RWPE1 (cell line): ENCODE data around the gene HSPA9.

ENCODE experiments used
- CTCF ChIA-PET: fragments of 350-600 bp; sonication (Branson Sonifier 250); formaldehyde crosslinking; extraction: SDS; loops from one replicate; lab custom pipeline; 2021; lab: Yijun Ruan, JAX
- POLR2A ChIA-PET: fragments of 400-600 bp; formaldehyde crosslinking; extraction: SDS; loops from one replicate; lab custom pipeline; 2020; ENCODE audit warnings: antibody characterized with exemption; ENCODE audit not compliant: low non-redundant PET; lab: Yijun Ruan, JAX
- DNase-seq: peaks from one replicate; pipeline ENCODE4 v3.0.0; 2012; ENCODE audit warnings: low spot score
- H3K27ac ChIP-seq: fragments of 450-650 bp; 2 replicates; pipeline ENCODE4 v1.5.1; 2017
- TF ChIP-seq, protein P1 (sequence below): fragments of 450-650 bp; conservative IDR thresholded peaks from 2 replicates; pipeline ENCODE4 v1.5.1; 2017; ENCODE audit warnings: low read depth, mild to moderate bottlenecking

The HSPA9 gene

DNA sequence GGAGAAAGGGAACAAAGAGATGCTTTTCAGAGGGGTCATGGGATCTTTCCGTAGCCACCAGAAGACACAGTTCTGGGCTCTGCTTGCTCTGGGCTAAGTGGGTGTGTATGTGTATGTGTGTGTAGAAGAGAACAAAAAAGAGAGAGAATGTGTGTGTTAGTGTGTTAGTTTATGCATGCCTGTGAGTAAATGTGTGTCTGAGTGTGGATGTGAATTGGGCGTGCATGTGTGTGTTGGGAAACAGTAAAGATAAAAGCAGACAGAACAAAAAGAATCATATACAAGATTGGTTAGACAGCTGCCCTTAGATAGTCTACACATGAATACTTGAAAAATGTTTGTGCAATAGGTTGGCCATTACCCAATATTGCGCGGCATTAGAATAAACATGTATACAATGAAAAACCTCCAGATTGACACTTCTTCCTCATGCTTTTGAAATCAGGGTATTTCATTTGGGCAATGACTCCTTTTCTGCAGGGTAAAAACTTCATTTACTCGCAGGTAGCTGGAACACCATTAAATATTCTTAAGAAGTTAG lies 36.5 kb upstream of the HSPA9 start:
- POLR2A ChIA-PET, result no interaction called here
- TF ChIP-seq, protein P1, sequence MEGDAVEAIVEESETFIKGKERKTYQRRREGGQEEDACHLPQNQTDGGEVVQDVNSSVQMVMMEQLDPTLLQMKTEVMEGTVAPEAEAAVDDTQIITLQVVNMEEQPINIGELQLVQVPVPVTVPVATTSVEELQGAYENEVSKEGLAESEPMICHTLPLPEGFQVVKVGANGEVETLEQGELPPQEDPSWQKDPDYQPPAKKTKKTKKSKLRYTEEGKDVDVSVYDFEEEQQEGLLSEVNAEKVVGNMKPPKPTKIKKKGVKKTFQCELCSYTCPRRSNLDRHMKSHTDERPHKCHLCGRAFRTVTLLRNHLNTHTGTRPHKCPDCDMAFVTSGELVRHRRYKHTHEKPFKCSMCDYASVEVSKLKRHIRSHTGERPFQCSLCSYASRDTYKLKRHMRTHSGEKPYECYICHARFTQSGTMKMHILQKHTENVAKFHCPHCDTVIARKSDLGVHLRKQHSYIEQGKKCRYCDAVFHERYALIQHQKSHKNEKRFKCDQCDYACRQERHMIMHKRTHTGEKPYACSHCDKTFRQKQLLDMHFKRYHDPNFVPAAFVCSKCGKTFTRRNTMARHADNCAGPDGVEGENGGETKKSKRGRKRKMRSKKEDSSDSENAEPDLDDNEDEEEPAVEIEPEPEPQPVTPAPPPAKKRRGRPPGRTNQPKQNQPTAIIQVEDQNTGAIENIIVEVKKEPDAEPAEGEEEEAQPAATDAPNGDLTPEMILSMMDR, result no peak
- H3K27ac ChIP-seq, result no peak overlapping the region
- no peak for DNase-seq
- CTCF ChIA-PET, result interaction anchor here (0.8 kb wide), 1 partner anchor 113 kb away, joined by 3 read pairs; no protein-coding TSS in a partner anchor

DNA sequence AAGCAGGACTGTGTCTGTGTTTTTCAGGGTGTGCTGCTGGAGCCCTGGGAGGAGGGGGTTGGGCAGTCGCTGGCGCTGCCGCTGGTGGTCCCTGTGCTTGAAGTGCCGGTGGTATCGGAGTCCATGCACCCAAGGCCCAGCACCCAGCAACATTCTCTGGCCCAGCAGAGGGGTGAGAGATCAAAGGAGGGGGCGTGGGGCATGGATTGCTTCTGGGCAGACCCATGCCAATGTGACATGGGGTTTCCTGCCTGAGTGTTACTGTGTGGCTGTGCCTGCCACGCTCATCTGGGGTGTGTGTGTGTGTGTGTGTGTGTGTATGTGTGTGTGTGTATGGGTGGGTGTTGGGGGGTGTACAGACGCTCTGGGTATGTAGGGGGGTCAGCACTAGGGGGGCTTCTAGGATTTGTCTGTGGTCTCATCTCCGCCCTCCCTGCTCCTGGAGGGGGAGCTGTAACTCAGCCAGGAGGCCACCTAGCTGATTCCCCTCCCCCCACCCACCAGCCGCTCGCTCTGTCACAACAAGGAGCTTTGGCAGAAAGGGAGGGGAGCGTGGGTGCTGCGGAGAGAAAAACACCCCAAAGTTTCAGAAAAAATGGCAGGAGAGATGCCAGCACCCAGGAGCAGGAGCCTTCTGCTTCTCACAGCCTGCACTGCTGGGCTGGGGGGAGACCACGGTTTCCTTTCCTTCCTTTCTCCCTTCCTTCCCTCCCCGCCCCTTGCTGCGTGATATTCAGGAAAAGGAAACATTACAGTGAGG lies 35.9 kb upstream of the HSPA9 start:
- DNase-seq, result no peak
- H3K27ac ChIP-seq, result no peak overlapping the region
- ChIA-PET POLR2A (interaction anchor here (0.5 kb wide), 1 partner anchor 9 kb away, joined by 3 read pairs; no protein-coding TSS in a partner anchor), CTCF (interaction anchor here (0.6 to 1.2 kb wide), 2 partner anchors 32 to 515 kb away, joined by 4 to 5 read pairs; no protein-coding TSS in a partner anchor)
- TF ChIP-seq, protein P1, result no peak

DNA sequence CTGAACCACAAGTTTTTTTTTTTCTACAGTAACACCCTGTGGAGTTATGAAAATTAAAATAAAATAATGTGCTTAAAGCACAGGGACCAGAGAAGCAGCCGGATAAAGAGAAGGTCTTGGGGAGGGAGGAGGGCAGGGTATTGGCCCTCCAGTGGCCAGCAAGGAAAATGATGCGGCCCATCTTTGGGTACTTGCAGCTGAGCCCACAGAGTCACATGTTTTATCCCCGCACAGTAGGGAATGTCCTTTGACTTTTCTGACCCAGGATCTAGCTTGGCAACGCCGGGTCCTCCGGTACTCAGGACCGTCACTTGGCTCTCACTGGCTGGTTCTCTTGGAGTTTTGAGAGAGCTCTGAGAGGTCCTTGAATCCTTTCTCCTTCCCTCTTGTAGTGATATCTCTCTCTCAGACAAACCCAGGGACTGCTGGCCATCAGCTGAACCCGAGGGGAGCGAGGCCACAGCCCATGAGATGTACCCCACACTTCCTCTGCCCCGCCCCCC lies 35.3 kb upstream of the HSPA9 start:
- no peak overlapping the region; the same call in 1 of the 2 replicates for H3K27ac ChIP-seq
- POLR2A ChIA-PET, result interaction anchor here (0.5 kb wide), 1 partner anchor 10 kb away, joined by 3 read pairs; no protein-coding TSS in a partner anchor
- no peak for DNase-seq

DNA sequence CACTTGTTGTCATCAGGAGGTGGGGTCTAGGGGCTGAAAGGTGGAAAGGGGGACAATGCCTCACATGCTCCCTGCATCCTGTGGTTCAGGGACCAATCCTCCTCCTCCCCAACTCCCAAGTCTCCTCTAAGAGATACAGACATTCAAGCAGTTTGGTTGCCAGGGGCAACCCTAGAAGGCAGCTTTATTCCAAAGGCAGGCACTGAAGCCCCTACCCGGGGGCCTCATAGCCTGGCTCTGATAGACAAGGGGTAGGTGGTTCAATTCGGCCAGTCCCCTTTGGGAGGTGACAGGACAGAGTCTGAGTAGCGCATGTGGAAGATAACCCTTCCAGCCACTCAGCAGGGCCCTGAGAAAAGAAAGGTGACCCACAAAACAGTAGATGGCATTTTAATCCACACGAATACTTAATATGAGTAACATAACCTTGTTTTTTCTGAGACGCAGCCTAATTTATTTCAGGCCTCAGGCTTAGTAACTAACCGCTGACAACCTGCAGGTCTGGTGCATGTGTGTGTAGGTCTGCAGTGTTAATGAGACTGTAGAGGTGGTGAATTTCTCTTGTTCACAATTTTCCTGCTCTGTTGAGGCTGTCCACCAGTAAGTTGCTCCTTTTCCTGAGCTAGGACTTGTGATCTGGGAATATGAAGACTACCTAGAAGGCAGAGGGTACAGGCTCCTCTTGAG lies 31.3 kb upstream of the HSPA9 start:
- POLR2A ChIA-PET, result no interaction called here
- H3K27ac ChIP-seq, result no peak overlapping the region
- CTCF ChIA-PET, result no interaction called here
- TF ChIP-seq, protein P1, result no peak
- DNase-seq, result no peak

More for the DNA sequence above, 35.3 kb upstream of the HSPA9 start:
- CTCF ChIA-PET, result interaction anchor here (0.6 to 1.2 kb wide), 3 partner anchors 31 to 516 kb away, joined by 3 to 5 read pairs (median 4); no protein-coding TSS in a partner anchor
- TF ChIP-seq, protein P1, result no peak

DNA sequence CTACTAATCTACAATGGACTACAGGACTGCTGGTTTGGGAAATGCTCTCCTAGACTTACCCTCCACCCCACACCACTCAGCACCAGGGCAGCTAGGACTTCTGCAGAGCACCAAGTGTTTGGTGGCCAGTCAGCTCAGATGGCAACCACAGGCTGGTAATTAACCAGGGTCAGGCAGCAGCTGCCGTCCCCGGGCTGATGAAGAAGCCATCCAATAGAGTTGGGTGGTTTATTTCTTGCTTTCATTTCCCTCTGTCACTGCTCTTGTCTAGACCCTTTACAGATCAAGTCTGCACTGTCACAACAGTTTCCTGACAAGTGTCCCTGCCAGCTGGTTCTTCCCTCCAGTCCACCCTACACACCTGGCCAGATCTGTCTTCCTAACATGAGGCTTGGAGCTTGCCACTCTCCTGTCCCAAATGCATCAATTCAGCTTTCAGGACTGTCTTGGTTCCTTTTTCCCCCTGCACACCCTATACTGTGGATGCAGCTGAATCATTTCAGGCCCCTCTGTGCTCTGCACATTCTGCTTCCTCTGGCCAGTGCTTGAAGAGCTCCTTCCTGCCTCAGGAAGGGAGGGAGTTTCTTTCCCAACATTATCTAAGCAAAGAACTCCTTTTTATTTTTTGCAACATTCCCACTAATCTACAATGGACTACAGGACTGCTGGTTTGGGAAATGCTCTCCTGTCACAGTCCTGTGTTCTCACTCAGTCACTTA lies 30.2 kb upstream of the HSPA9 start:
- H3K27ac ChIP-seq, result no peak overlapping the region
- POLR2A ChIA-PET, result no interaction called here
- no peak for DNase-seq
- TF ChIP-seq, protein P1, result no peak
- CTCF ChIA-PET, result interaction anchor here (0.6 to 1.6 kb wide), 6 partner anchors 9 to 473 kb away, joined by 3 to 5 read pairs (median 4); no protein-coding TSS in a partner anchor
